ENCODE results near the gene RDX.

GRCh38 chr11:110159476-110159875 is 136.9 kb downstream of the RDX start:
- TF ChIP-seq CTCF (conservative IDR thresholded peaks at IDR 0.05 in 1 of 2, IDR thresholded peaks at IDR 0.05 in 1 of 2; ENCODE audit: low read depth in 1 of 2, low read length in 2 of 2) (no peak), EZH2 (IDR thresholded peaks at IDR 0.05; ENCODE audit: low read length, missing control alignments) (no peak)

Data from fibroblast of lung (primary cell).